Chondrocyte (in vitro differentiated cells): ENCODE measurements around the gene LILRA1. TPM values are rescaled to one million over a fixed set of nuclear protein-coding genes. Genes with fewer than 3 reads are reported as not detected.
"Not testable (repeated sequence)": the region's sequence is repeated elsewhere in the genome, so short reads cannot be mapped to it uniquely, and the experiment has no call there.

Source experiments
- DNase-seq: peaks from one replicate; pipeline ENCODE4 v3.0.0; 2021; ENCODE audit warnings: mixed read lengths, low spot score
- H3K27ac Mint-ChIP-seq: one replicate; pipeline ENCODE4 v1.8.0; 2021; ENCODE audit warnings: mild to moderate bottlenecking, moderate library complexity, mixed read lengths; ENCODE audit not compliant: unreplicated experiment
- H3K27me3 Mint-ChIP-seq: 2 replicates; pipeline ENCODE4 v1.8.0; 2021; ENCODE audit warnings: low read depth, mixed read lengths
- H3K36me3 Mint-ChIP-seq: 2 replicates; pipeline ENCODE4 v1.8.0; 2021; ENCODE audit warnings: low read depth, mixed read lengths
- H3K4me1 Mint-ChIP-seq: 2 replicates; pipeline ENCODE4 v1.8.0; 2021; ENCODE audit warnings: low read depth, mild to moderate bottlenecking, mixed read lengths
- H3K4me3 Mint-ChIP-seq: one replicate; pipeline ENCODE4 v1.8.0; 2021; ENCODE audit warnings: mild to moderate bottlenecking, moderate library complexity, mixed read lengths; ENCODE audit not compliant: unreplicated experiment
- H3K9me3 Mint-ChIP-seq: 2 replicates; pipeline ENCODE4 v1.8.0; 2021; ENCODE audit warnings: low read depth, mixed read lengths
- long read RNA-seq: library from polyadenylated mRNA; stranded (forward); transcript quantifications from one replicate; pipeline ENCODE4 v2.0.0, GENCODE V29; 2021
- total RNA-seq: library from RNA; stranded (reverse); gene quantifications from 3 replicates; pipeline ENCODE4 v1.2.1, GENCODE V29; 2021
- TF ChIP-seq, protein P1 (sequence below): fragments of 200-600 bp; sonication (generic); IDR thresholded peaks from 2 replicates; pipeline ENCODE4 v1.5.0; 2021; ENCODE audit warnings: antibody characterized with exemption, mild to moderate bottlenecking, moderate library complexity

LILRA1 gene
- total RNA-seq = not detected in 3 replicates
- long read RNA-seq = 0 reads

DNA sequence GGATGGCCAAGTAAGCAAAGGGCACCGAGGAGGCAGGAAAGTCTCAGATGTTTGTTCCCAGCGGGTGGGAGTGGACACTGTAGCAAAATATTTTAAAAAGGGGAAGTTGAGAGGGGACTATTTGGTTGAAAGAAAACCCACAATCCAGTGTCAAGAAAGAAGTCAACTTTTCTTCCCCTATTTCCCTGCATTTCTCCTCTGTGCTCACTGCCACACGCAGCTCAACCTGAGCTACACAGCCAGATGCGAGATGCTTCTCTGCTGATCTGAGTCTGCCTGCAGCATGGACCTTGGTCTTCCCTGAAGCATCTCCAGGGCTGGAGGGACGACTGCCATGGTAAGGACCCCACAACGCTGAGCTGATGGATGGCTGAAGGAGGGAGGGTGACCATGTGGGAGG lies at the start of gene LILRA1:
Gene LILRA1 (plus strand): TSS at position 188 of the 400 bp plus-strand sequence. CDS start 613 bp downstream, outside the sequence.
- Mint-ChIP-seq H3K27ac (peak within 1 kb of the TSS; percentile 19), H3K9me3 (peaks cover 49% of the 10 kb centered on the region)
- not testable (repeated sequence) for H3K27me3 Mint-ChIP-seq, H3K4me3 Mint-ChIP-seq, H3K4me1 Mint-ChIP-seq, H3K36me3 Mint-ChIP-seq, DNase-seq

DNA sequence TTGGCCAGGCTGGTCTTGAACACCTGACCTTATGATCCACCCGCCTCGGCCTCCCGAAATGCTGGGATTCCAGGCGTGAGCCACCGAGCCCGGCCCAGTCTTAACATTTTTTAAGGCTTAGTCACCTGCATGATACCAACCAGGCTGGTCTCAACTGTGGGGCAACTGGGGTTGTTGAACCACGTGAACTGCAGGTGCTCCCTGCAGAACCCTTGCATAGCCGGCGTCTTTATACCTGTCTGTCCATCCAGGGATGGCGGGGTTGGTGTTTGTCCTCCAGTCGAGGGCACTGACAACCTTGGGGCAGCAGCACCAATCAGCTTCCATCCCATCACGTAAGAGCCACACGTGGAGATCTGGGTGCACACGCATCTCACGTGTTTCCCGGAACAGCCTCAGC lies 44.6 kb upstream of the LILRA1 start:
- Mint-ChIP-seq H3K36me3 (no peaks in the 10 kb centered on the region), H3K27ac (no peak overlapping the region), H3K27me3 (no peaks in the 10 kb centered on the region), H3K9me3 (peaks cover 31% of the 10 kb centered on the region), H3K4me3 (no peak overlapping the region), H3K4me1 (no peaks in the 10 kb centered on the region)
- DNase-seq = no peak
- TF ChIP-seq, protein P1, sequence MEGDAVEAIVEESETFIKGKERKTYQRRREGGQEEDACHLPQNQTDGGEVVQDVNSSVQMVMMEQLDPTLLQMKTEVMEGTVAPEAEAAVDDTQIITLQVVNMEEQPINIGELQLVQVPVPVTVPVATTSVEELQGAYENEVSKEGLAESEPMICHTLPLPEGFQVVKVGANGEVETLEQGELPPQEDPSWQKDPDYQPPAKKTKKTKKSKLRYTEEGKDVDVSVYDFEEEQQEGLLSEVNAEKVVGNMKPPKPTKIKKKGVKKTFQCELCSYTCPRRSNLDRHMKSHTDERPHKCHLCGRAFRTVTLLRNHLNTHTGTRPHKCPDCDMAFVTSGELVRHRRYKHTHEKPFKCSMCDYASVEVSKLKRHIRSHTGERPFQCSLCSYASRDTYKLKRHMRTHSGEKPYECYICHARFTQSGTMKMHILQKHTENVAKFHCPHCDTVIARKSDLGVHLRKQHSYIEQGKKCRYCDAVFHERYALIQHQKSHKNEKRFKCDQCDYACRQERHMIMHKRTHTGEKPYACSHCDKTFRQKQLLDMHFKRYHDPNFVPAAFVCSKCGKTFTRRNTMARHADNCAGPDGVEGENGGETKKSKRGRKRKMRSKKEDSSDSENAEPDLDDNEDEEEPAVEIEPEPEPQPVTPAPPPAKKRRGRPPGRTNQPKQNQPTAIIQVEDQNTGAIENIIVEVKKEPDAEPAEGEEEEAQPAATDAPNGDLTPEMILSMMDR = no peak

DNA sequence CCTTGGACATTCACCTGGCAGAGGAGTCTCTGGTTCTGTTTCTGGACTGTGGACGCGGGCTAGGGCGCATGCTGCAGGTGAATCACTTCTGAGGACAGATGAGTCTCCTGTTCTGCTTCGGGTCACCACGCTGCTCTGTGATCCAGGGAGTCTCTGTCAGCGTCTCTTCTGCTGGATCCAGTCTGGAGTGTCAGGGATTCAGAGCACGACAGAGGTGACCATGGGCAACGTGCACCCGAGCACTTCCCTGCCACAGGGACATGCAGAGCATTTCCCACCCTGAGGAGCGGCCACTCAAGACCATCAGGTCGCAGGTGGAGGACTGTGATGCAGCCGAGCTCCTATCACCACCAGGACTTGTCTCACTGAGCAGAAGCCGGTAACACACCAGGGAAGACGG lies 44.2 kb upstream of the LILRA1 start:
- peaks cover 29% of the 10 kb centered on the region for H3K9me3 Mint-ChIP-seq

DNA sequence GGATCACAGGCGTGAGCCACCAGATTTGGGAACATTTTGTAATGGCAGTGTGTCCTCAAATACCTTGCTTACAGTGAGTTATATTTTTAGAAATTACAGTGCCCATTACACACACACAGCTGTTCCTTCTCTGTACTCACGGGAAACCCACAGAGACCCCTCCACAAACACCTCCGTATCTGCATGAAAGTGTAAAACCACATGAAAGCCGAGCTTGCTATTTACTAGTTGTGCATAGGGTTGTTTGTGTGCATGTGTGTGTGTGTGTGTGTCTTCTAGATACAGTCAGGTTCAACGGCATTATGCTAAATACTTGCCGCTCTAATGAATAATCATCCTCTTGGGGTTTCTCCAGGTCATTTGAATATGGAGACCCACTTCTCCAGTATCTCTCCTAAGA lies 42.1 kb upstream of the LILRA1 start:
- H3K36me3 Mint-ChIP-seq = no peaks in the 10 kb centered on the region
- no peak overlapping the region for H3K4me3 Mint-ChIP-seq
- H3K4me1 Mint-ChIP-seq = no peaks in the 10 kb centered on the region
- DNase-seq = no peak
- H3K27me3 Mint-ChIP-seq = no peaks in the 10 kb centered on the region
- no peak overlapping the region for H3K27ac Mint-ChIP-seq
- TF ChIP-seq, protein P1 = no peak
- peaks cover 26% of the 10 kb centered on the region for H3K9me3 Mint-ChIP-seq

More for the DNA sequence above, 44.2 kb upstream of the LILRA1 start:
- Mint-ChIP-seq H3K36me3 (no peaks in the 10 kb centered on the region), H3K4me3 (no peak overlapping the region), H3K4me1 (no peaks in the 10 kb centered on the region), H3K27me3 (no peaks in the 10 kb centered on the region), H3K27ac (no peak overlapping the region)
- TF ChIP-seq, protein P1 = no peak
- DNase-seq = no peak

DNA sequence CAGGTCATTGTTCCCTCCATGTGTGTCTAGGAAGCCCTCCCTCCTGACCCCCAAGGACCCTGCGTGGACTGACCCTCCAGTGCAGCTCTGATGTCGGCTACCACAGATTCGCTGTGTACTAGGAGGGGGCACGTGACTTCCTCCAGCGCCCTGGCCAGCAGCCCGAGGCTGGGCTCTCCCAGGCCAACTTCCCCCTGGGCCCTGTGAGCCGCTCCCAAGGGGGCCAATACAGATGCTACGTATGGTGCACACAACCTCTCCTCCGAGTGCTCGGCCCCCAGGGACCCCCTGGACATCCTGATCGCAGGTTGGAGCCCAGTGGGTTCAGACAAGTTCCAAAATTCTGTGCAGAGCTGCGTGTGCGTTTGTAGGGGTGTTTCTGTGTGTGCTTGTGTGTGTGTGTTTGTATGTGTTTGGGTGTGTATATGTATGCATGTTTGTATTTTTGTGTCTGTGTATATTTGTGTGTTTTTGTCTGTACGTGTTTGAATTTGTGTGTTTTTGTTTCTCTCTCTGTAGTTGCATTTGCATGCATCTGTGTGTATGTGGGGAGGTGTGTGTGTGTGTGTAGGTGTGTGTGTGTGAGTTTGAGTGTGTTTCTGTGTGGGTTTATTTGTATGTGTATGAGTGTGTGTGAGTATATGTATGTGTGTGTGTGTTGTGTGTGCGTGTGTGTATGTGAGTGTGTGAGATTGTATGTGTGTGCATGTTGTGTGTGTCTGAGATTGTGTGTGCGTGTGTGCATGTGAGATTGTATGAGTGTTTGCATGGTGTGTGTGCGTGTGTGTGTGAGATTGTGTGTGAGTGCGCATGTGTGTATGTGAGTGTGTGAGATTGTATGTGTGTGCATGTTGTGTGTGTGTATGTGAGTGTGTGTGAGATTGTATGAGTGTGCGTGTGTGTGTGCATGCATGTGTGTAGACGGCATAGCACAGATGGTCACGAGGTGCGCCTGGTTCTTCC lies 41.2 kb upstream of the LILRA1 start:
- Mint-ChIP-seq H3K27ac (no peak overlapping the region), H3K36me3 (no peaks in the 10 kb centered on the region), H3K9me3 (peaks cover 22% of the 10 kb centered on the region), H3K4me1 (no peaks in the 10 kb centered on the region), H3K4me3 (no peak overlapping the region), H3K27me3 (no peaks in the 10 kb centered on the region)
- TF ChIP-seq, protein P1 = no peak
- no peak for DNase-seq
